ENCODE results near the gene PCDHB14.
"Not testable (repeated sequence)": the region's sequence is repeated elsewhere in the genome, so short reads cannot be mapped to it uniquely, and the experiment has no call there.

PCDHB14 gene

DNA sequence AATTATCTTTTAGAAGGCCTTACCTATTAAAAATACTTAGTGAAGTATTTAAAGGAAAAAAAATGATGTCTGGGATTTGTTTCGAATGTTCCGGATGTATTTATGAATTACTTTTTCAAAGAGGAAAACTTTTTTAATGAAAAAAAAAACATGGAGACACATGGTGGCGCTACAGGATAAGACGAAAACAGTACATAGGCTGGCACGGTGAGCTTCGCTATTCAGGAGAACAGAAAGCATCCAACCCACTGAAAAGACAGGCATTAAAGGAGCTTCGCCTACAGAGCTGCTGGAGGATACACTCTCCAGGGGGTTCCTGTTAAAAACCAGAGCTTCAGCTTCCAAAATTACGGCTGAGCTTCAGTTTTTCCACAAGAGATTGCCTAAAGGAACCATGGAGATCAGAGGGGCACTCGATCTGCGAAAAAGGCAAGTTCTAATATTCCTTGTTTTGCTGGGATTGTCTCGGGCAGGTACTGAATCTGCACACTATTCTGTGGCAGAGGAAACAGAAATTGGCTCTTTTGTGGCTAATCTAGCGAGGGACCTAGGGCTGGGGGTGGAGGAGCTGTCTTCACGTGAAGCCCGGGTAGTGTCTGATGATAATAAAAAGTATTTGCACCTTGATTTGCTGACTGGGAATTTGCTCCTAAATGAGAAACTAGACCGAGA, at the start of gene PCDHB14:
Gene PCDHB14, plus strand, starts transcription at position 232 of the 672 bp plus-strand sequence. Its CDS starts 163 bp downstream, at position 395.
- Histone ChIP-seq H3K27me3 (peaks cover 36% of the 10 kb centered on the region), H3K36me3 (no peaks in the 10 kb centered on the region), H3K27ac (no peak within 1 kb of the TSS), H3K4me1 (ENCODE audit: control insufficient read depth in 1 of 2, insufficient read depth in 1 of 2, low read depth in 1 of 2, low read length in 1 of 2) (no peaks in the 10 kb centered on the region), H3K4me3 (ENCODE audit: low read depth in 1 of 2, low read length in 1 of 2) (no peak within 1 kb of the TSS), H3K9me3 (no peaks in the 10 kb centered on the region)
- TF ChIP-seq, protein P1, sequence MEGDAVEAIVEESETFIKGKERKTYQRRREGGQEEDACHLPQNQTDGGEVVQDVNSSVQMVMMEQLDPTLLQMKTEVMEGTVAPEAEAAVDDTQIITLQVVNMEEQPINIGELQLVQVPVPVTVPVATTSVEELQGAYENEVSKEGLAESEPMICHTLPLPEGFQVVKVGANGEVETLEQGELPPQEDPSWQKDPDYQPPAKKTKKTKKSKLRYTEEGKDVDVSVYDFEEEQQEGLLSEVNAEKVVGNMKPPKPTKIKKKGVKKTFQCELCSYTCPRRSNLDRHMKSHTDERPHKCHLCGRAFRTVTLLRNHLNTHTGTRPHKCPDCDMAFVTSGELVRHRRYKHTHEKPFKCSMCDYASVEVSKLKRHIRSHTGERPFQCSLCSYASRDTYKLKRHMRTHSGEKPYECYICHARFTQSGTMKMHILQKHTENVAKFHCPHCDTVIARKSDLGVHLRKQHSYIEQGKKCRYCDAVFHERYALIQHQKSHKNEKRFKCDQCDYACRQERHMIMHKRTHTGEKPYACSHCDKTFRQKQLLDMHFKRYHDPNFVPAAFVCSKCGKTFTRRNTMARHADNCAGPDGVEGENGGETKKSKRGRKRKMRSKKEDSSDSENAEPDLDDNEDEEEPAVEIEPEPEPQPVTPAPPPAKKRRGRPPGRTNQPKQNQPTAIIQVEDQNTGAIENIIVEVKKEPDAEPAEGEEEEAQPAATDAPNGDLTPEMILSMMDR (IDR thresholded peaks at IDR 0.05), result no peak

DNA sequence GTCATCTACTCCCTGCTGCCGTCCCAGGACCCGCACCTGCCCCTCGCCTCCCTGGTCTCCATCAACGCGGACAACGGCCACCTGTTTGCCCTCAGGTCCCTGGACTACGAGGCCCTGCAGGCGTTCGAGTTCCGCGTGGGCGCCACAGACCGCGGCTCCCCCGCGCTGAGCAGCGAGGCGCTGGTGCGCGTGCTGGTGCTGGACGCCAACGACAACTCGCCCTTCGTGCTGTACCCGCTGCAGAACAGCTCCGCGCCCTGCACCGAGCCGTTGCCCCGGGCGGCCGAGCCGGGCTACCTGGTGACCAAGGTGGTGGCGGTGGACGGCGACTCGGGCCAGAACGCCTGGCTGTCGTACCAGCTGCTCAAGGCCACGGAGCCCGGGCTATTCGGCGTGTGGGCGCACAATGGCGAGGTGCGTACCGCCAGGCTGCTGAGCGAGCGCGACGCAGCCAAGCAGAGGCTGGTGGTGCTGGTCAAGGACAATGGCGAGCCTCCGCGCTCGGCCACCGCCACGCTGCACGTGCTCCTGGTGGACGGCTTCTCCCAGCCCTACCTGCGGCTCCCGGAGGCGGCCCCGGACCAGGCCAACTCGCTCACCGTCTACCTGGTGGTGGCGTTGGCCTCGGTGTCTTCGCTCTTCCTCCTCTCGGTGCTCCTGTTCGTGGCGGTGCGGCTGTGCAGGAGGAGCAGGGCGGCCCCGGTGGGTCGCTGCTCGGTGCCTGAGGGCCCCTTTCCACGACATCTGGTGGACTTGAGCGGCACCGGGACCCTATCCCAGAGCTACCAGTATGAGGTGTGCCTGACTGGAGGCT, 48.6 kb upstream of the PCDHB14 start:
- not testable (repeated sequence) for H3K4me3 ChIP-seq (ENCODE audit: low read depth in 1 of 2, low read length in 1 of 2); H3K36me3 ChIP-seq; H3K27ac ChIP-seq; H3K4me1 ChIP-seq (ENCODE audit: control insufficient read depth in 1 of 2, insufficient read depth in 1 of 2, low read depth in 1 of 2, low read length in 1 of 2)
- Histone ChIP-seq H3K27me3 (peaks cover 48% of the 10 kb centered on the region), H3K9me3 (peaks cover 32% of the 10 kb centered on the region)

DNA sequence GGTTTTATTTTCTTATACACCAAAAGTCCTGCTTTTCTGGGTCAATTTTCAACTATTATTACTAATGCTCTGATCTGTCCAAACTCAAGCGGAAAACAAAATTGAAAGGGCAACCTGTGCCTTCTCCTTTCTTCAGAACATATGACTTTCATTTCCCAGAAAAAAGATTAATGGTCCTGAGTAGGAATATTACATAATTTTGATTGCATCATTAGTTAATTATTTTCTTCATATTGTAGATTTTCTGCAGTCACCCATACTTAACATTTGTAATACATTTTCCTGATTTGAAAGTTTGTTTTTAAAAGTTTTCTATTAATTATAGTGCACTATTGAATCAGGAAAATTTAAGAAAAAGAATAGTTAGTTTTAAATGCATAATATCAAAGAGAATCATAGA, 47.2 kb upstream of the PCDHB14 start:
- H3K4me3 ChIP-seq (ENCODE audit: low read depth in 1 of 2, low read length in 1 of 2), result no peak overlapping the region
- peaks cover 33% of the 10 kb centered on the region for H3K9me3 ChIP-seq
- no peaks in the 10 kb centered on the region for H3K36me3 ChIP-seq

DNA sequence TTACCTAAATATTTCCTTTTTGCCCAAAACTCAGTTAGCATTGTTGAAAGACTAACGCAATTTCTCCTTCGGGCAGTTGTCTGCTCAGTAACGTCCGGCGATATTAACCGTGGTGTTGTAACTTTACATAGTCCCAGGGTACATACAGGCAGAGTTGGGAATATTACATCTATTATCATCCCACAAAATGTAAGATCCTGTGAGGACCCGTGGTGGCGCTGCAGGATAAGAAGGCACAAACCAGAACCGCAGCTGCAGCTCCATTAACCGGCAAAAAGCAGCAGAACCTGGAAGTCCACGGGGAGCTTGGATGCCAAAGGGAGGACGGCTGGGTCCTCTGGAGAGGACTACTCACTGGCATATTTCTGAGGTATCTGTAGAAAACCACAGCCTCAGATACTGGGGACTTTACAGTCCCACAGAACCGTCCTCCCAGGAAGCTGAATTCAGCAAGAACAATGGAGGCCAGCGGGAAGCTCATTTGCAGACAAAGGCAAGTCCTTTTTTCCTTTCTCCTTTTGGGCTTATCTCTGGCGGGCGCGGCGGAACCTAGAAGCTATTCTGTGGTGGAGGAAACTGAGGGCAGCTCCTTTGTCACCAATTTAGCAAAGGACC, 45.5 kb upstream of the PCDHB14 start, which contains the start of gene PCDHB8:
Gene PCDHB8, plus strand, starts transcription at position 214 of the 615 bp plus-strand sequence. Its CDS starts 245 bp downstream, at position 459.
- H3K27ac ChIP-seq; H3K4me3 ChIP-seq (ENCODE audit: low read depth in 1 of 2, low read length in 1 of 2); H3K36me3 ChIP-seq; H3K4me1 ChIP-seq (ENCODE audit: control insufficient read depth in 1 of 2, insufficient read depth in 1 of 2, low read depth in 1 of 2, low read length in 1 of 2): not testable (repeated sequence)
- Histone ChIP-seq H3K9me3 (peaks cover 33% of the 10 kb centered on the region), H3K27me3 (peaks cover 59% of the 10 kb centered on the region)

More for the DNA sequence above, 47.2 kb upstream of the PCDHB14 start:
- Histone ChIP-seq H3K27me3 (peaks cover 49% of the 10 kb centered on the region), H3K27ac (no peak overlapping the region), H3K4me1 (ENCODE audit: control insufficient read depth in 1 of 2, insufficient read depth in 1 of 2, low read depth in 1 of 2, low read length in 1 of 2) (no peaks in the 10 kb centered on the region)
- TF ChIP-seq, protein P1 (IDR thresholded peaks at IDR 0.05), result no peak

DNA sequence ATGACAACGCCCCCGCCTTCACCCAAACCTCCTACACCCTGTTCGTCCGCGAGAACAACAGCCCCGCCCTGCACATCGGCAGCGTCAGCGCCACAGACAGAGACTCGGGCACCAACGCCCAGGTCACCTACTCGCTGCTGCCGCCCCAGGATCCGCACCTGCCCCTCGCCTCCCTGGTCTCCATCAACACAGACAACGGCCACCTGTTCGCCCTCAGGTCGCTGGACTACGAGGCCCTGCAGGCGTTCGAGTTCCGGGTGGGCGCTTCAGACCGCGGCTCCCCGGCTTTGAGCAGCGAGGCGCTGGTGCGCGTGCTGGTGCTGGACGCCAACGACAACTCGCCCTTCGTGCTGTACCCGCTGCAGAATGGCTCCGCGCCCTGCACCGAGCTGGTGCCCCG, 43.8 kb upstream of the PCDHB14 start:
- peaks cover 37% of the 10 kb centered on the region for H3K9me3 ChIP-seq
- peaks cover 72% of the 10 kb centered on the region for H3K27me3 ChIP-seq

DNA sequence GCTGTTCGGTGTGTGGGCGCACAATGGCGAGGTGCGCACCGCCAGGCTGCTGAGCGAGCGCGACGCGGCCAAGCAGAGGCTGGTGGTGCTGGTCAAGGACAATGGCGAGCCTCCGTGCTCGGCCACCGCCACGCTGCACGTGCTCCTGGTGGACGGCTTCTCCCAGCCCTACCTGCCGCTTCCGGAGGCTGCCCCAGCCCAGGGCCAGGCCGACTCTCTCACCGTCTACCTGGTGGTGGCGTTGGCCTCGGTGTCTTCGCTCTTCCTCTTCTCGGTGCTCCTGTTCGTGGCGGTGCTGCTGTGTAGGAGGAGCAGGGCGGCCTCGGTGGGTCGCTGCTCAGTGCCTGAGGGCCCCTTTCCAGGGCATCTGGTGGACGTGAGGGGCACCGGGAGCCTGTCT, 43.3 kb upstream of the PCDHB14 start:
- not testable (repeated sequence) for H3K27ac ChIP-seq; H3K4me3 ChIP-seq (ENCODE audit: low read depth in 1 of 2, low read length in 1 of 2); H3K4me1 ChIP-seq (ENCODE audit: control insufficient read depth in 1 of 2, insufficient read depth in 1 of 2, low read depth in 1 of 2, low read length in 1 of 2); H3K36me3 ChIP-seq
- H3K27me3 ChIP-seq, result peaks cover 72% of the 10 kb centered on the region
- peaks cover 33% of the 10 kb centered on the region for H3K9me3 ChIP-seq

More for the DNA sequence above, 43.8 kb upstream of the PCDHB14 start:
- not testable (repeated sequence) for H3K36me3 ChIP-seq; H3K4me3 ChIP-seq (ENCODE audit: low read depth in 1 of 2, low read length in 1 of 2); H3K4me1 ChIP-seq (ENCODE audit: control insufficient read depth in 1 of 2, insufficient read depth in 1 of 2, low read depth in 1 of 2, low read length in 1 of 2); H3K27ac ChIP-seq

DNA sequence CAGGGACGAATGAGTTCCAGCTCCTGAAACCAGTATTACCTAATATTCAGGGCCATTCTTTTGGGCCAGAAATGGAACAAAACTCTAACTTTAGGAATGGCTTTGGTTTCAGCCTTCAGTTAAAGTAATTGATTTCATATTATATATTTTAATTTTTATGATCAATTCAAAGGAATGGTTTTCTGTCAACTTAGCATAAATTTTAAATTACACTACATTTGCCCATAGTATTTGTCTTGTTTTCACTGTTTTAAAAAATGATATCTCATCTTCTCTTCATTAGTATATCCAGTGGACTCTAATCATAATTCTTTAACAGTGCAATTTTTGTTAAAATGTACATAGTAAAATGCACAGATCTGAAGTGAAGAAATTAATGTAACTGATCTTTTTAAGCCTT, 42.8 kb upstream of the PCDHB14 start:
- TF ChIP-seq, protein P1 (IDR thresholded peaks at IDR 0.05), result no peak
- H3K27ac ChIP-seq, result no peak overlapping the region
- peaks cover 29% of the 10 kb centered on the region for H3K9me3 ChIP-seq
- H3K36me3 ChIP-seq, result no peaks in the 10 kb centered on the region
- no peak overlapping the region for H3K4me3 ChIP-seq (ENCODE audit: low read depth in 1 of 2, low read length in 1 of 2)
- peaks cover 70% of the 10 kb centered on the region for H3K27me3 ChIP-seq
- H3K4me1 ChIP-seq (ENCODE audit: control insufficient read depth in 1 of 2, insufficient read depth in 1 of 2, low read depth in 1 of 2, low read length in 1 of 2), result no peaks in the 10 kb centered on the region

Measured in neutrophil (primary cell).